CD4-positive, alpha-beta T cell treated with Interleukin-15 for 4 hours (primary cell): Measurements from ENCODE around the gene PPP3CA.
"Not testable (repeated sequence)": the region's sequence is repeated elsewhere in the genome, so short reads cannot be mapped to it uniquely, and the experiment has no call there.

Experiments used
- DNase-seq: peaks from one replicate; pipeline ENCODE4 v3.0.0-alpha.2; 2020; ENCODE audit warnings: low spot score

The PPP3CA gene

DNA sequence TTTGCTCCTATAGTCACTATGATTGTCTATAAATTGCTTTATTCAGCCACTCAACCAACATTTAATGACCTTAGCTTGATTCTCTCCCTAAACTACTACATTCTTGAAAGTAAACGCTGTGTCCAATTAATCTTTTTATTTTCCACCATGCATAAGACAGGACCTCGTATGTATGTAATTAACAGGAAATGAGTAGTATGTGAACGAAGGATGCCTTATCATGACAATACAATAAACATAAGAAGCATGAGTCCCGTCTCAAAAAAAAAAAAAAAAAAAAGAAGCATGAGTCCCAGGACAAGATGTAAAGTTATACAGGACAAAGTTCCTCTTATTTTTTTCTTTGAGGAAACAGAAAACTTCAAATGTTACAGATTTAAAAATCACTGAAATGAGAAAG is 92.5 kb downstream of the PPP3CA start:
- no peak for DNase-seq

DNA sequence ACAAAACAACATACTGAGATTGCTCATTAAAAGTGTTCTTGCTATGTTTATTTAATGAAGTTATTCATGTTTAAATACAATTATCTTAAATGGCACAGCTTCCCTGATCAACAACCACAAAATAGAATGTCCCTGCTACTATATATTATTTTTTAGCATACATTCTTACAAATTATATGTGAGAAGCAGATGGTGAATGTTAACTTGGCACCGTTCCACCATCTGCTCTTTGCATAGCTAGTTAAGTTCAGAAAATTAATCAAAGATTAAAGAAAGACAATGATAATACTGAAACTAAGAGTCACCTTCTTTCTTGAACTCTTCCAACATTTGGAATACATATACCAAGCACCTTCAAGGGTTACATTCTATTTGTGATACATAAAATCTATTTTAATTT is 94.2 kb downstream of the PPP3CA start:
- no peak for DNase-seq

DNA sequence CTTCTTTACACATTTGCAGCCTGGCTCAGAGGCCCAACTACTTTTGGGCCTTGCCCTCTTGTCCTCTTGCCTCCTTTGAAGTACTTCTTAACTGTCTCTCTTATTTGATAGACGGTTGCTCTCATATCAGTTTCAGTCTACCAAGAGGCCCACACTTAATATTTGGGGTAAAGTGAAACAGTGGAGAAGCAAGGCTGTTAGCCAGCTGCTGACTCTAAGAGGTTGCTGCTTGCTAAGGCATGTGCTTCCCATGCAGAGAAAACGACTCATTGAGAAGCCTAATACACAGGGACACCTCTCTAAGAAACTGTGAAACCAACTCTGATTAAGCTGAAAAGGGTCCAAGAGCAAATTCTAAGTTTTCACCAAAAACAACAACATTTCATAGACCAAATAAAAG is 94.6 kb downstream of the PPP3CA start:
- DNase-seq, result no peak

DNA sequence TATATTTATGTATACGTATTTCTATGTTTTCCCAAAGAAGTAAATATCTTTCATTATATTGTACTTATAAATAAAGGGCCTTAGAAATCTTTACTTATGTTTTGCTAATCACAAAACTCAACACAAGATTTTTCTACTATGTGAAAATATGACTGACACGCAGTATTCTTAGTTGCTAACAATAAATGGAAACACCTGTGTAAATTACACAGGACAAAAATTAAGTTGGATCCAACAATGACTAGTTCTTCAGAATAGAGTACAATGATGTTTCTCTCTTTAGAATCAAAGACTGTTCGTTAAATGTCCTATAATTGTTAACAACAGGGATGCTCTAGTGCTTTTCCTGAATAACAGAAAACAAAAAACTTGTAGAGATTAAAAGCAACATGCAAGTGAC is 96.1 kb downstream of the PPP3CA start:
- no peak for DNase-seq

DNA sequence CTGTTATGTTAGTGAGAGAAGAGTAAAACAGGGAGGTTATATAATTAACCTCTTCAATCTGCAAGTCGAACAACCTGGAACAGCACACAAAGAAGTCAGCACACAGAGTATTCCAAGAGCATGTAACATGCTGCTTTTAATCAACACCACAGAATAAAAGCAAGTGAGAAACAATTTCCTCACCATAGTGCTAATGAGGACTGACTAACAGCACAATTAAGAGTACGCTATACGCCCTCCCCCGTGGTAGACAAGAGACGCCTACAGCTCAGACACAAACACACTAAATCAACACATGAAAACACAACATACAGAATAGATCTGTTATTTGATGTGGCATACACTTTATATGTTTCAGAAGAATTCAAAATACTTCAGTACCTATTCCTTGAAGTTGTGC is 103.0 kb downstream of the PPP3CA start:
- DNase-seq, result no peak

DNA sequence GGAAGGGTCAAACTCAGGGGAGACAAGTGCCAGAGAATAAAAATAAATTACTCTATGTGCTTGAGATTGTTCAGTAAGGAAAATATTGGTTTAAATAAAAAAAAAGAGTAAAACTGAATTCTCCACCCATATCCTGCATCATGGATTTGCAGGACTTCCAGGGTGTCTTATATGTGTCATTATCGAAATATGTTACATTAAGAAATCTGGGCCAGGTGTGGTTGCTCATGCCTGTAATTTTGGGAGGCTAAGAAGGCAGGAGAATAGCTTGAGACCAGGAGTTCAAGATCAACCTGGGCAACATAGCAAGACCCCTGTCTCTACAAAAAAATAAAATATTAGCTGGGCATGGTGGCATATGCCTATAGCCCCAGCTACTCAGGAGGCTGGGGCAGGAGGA is 104.9 kb downstream of the PPP3CA start:
- no peak for DNase-seq

DNA sequence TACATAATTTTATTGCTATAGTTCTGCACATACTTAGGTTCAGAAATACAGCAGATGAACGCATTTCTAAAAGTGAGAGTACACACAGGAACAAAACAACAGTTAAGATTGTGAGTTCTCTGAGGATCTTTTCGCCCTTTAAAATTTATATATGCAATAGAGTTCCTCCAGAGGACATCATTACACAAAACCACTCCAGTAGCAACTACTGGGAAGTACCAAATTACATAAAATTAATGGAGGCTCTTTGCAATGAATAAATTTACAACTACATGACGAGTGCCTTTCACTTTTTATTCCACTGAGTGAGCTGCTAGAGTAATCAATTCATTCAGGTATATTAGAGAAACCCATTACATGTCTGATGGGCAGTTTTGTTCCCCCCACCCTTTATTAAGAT is 107.2 kb downstream of the PPP3CA start:
- DNase-seq, result no peak

DNA sequence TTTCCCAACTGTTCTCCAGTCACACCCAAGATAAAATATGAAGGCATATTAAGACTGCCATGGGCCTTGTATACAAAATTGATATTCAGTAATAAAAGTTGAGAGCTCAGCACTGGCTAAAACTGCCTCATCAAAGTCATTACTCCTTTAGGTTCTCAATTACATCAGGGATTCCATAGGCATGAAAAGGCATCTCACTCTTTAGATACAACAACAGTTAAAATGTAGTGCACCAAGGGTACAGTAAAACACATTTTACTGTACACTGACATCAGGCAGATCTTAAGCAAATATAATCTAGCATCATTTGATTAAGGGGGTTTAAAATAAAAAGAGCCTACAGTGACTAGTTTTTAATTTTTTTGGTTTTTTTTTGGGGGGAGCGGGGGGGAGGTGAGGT is 107.7 kb downstream of the PPP3CA start:
- no peak for DNase-seq

DNA sequence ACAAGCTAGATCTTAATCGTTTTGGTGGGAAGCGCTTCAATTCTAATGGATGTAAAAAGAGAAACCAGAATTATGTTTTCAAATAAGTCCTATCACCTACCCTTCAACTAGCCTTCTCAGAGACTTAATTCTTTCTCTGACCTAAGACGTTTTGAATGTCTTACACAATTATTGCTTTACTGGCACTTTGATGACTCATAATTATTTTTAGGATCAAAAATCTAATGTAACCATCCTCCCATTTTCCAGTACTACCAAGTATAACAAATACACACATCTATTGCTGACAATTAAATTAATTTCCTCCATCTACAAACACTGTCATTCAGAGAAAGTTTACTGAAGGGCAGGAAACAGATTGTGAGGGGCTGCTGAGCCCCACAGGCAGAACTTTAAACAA is 108.6 kb downstream of the PPP3CA start:
- DNase-seq, result no peak

DNA sequence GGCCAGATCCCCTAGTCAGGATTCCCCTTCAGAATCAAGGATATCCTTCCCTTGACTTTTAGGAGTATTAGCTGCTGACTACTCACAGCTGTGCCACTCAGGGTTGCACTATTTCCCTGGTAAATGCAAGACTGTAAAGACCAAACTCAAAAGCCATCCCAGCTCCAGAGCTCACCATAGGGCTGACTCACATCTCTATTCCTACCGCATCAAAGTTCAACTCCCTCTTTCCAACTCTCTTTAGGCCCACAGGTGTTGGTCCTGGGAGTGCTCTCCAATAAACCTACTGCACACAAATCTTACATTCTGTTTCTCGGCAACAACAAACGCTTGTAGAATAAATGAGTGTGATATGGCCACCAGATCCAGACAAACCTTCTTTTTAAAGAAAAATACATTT is 109.6 kb downstream of the PPP3CA start:
- no peak for DNase-seq

DNA sequence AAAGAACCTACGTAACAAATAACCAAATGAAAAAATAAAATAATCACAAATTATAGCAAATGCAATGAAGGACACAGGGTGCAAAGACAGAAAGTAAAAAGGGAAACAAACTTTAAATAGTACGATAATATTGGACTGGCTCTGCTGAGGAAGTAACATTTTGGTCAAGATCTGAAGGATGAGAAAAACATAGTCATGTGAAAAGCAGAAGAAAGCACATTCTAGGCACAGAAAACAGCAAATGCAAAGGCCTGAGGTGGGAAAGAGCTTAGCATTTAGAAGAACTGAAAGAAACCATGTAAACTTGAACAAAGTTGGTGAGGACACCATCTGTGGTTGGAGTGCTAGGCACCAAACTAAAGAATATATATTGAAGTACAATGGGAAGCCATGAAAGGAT is 111.2 kb downstream of the PPP3CA start:
- no peak for DNase-seq

DNA sequence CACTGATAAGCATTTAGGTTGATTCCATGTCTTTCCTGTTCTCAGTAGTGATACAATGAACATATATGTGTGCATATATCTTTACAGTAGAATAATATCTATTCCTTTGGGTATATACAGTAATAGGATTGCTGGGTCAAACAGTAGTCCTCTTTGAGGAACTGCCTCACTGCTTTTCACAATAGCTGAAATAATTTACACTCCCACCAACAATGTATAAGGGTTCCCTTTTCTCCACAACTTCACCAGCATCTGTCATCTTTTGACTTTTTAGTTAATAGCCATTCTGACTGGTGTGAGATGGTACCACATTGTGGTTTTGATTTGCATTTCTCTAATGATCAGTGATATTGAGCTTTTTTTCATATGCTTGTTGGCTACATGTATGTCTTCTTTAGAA is 113.2 kb downstream of the PPP3CA start:
- not testable (repeated sequence) for DNase-seq

DNA sequence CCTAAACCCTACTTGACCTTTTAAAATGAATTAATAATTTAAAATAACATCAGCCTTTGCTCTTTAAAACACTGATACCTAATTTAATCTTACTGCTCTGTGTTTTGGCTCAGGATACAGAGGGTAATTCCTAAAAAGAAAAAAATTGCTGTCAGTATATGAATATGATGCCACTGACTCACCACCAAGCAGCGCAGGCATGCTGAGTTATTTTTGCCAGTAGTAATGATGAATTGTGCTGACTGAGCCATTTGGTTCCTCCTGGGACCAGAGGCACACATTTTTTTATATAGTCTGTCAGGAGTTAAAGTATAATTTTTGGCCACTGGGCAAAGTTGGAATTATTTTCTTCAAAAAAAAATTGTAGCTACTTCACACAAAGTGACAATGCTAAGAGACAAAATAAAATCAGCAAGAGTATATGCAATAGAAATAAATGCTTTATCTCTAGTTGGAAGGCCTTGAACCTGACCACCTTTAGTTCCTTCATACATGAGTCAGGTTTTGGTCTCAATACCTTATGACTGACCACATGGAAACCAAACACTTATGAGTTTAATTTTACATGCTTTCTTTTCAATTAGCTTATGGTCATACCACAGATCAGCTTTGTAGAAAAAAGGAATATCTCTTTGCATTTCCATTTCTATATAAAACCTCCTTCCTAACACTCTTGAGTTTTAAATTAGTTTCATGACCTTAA is 115.1 kb downstream of the PPP3CA start:
- DNase-seq, result no peak

DNA sequence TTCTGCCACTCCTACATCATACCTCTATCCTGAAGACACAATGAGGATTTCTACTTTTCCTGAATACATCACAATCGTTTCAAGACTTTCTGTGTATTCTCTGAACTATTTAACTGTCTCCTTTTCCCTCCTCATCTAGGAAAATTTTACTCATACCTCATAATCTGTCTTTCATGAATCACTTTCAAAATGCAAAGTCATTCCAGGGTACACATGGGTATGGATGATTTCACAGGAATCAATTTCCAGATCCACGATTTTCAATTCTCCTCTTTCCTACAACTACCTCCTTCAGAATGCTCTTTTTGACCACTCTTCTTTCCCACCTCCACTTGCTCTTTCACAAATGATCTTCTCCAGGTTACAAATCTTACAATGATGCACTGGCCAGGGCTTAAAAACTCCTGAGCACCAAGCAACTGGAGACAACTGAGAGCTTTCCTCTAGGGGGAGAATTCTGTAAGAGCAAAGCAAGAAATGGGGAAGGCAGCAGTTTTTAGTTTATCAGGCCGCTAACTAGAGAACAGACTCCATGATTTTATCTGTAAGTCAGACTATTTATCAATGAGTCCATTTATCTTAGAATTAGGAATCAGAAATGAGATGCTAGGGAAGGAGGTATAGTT is 116.4 kb downstream of the PPP3CA start:
- no peak for DNase-seq

DNA sequence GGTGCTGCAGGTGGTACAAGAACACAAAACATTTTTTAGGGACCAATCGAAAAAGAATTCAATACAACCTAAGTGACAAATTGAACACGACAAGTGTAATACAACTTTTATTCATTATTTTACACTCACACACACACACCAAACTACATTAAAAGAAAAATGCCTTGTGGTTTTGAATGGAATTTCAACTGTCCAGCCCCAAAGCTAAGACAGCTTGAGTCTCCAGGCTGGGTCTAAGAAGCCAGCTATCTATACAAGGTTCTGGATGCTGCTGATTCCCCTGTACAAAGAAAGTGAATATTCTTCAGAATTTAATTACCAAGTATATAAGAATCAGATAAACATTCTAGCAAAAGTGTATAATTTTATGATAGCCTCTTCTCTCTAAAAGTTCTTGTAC is 118.2 kb downstream of the PPP3CA start:
- no peak for DNase-seq

DNA sequence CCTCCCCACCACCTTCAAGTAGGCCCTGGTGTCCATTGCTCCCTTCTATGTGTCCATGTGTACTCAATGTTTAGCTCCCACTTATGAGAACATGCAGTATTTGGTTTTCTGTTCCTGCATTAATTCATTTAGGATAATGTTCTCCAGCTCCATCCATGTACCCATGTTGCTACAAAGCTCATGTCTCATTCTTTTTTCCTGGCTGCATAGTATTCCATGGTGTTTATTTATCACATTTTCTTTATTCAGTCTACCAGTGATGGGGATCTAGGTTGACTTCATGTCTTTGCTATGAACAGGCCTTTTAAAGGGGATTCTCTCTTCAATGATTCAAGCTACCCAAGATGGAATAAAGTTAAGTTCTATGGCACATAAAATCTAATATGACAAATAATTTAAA is 119.6 kb downstream of the PPP3CA start:
- DNase-seq, result no peak

DNA sequence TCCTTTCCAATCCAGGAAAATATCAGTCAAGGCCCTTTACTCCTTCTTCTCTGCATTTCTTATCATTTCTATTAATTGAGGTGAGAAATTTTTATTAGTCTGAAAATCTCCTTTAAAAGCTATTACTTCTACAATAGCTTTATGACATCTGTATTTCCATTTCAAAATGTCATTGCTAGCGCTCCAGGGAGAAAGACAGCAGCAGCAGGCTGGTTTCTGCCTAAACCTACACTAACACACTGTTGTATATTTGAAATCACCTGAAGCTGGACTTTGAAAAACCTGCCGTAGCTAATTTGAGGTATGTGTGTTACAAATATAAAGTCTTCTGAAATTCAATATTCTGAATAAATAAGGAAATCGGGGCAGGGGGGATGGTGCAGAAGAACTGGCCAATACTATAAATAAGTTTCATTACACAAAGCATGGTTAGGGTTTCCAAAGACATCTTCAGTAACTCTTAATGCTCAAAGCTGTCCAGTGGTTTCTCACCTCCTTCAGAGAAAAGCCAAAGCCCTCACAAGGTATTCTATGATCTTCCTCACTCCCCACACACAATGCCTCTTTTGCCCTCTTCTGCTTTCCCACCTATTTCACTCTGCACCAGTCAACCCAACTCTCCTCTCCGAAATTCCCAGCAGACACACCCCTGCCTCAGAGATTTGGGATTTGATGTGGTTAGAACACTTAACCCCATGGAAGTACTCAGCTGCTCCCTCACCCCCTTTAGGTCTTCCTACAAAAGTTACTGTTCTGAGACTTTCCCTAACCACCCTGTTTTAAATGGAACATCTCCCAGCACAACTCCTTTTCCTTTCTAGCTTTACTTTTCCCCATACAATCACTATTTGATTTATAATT is 122.7 kb downstream of the PPP3CA start:
- no peak for DNase-seq

DNA sequence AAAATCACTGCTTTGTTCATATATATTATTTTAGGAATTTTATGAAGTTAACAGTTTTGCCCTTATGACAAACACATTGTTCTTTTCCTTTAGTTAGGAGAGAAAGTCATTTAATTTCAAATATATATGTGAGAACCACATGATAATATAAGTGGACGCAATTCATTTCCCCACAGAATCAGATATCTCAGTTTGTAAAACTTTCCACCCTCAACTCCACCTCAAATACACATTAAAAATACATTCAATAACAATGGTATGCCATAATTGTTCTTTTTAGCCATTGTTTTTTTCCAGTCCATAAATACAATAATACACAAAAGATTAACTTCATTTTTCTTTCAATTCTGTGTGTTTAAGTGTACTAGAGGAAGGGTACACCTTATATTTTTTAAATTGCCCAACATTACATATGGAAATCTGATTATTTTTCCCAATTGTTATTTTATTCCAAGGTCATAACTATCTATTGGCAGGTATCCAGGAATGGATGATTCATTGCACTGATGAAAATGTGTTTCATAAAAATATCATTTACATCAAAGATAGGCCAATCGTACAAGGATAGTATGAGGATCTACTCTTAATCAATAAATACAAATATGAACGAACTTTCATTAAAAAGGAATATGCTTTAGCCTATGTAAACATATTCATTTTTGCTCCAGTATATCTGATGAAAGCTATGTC is 125.0 kb downstream of the PPP3CA start:
- no peak for DNase-seq

DNA sequence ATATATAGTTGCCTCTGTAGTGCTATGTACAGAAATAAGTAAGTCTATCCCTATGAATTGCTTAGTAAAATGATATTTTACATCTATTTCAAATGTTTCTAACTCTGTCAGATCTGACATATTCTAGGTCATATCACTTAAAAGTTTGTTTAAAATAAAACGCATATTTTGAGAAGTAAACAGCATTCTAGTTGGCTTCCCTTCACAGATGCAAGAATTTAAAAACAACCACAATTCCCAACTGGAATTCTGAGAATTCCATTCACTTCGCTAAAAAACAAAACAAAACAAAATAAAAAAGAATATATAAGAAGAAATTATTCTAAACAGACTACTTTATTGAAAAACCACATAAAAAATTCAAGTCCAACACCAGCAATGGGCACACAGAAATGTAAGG is 126.0 kb downstream of the PPP3CA start:
- DNase-seq, result no peak

DNA sequence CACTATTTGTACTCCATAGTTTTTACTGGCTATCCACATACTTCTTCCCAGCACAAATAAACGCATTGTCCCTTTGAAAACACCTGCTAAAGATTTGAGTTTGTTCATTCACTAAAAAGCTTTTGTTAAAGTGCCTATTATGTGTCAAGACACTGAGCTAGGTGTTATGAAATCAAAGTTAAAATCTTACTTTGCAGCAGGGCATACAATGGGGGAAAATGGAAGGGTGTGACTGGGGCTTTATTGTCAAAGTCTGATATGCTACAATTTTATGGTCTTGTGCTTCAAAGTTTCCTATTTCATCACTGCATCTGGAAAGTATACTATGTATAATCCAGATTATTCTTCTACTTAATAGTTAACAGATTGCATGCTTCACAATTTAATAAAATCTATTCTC is 128.4 kb downstream of the PPP3CA start:
- no peak for DNase-seq

DNA sequence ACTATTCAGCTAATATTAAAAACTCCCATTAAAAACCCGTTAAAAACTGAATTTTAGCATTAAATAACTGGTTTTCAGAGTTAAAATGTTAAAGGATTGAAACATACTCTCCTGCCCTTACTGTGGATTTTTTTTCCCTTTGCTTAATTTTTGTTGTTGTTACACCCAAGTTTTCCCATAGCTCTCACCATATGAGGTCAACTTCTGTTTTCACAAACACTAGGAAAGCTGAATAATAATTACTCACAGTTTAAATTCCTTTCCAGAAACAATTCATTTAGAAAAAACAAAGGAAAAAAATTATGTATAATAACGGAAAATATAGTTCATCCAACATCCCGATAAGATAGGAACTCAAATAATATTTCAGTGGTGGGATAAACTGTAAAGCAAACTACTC is 129.0 kb downstream of the PPP3CA start:
- DNase-seq, result no peak

DNA sequence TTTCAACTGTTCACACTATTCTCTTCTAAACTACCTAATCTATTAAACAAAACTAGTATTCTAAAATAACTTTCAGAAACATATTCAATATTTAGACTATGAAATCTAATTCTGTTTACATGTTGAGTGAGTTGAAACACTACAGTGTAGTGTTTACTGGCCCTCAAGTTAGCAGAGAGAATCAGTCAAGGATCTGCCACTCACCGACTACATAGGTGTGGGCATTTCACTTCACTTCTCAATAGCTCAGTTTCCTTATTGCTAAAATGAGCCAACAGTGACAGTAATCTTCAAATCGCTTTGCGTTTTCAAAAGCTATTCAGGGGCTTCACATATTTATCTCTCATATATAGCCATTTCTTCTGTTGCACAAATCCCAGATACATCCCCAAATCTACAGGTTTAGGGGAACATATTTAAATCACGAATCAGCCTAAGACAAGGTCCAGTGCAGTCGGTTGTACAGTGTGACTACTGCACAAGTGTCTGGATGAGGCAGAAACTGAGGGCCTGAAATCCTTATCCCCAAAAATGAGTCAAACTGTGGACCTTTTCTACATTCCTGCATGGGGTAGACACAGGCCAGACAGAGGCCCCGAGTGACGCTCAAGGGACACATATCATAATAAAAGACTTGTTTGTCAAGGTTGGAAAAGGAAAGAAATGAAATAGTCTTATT is 129.8 kb downstream of the PPP3CA start:
- no peak for DNase-seq
